GM18951 (cell line): ENCODE measurements around the gene IL18BP.

Experiments
- POLR2A ChIP-seq: IDR thresholded peaks from 4 replicates; pipeline ENCODE4 v1.6.1; 2011; ENCODE audit warnings: mild to moderate bottlenecking; ENCODE audit not compliant: insufficient read length, insufficient read depth; ENCODE audit errors: extremely low read depth
- in situ Hi-C: fragments of 300-500 bp; cut with MboI; formaldehyde crosslinking; loops from one replicate; pipeline ENCODE4 v1.12.0; 2022; ENCODE audit warnings: low sequenced_read_pairs, mixed read lengths, inconsistent platforms; ENCODE audit not compliant: unreplicated experiment

The IL18BP gene

GRCh38 chr11:72002841-72003775 lies 4.4 kb downstream of the IL18BP start:
- peak; percentile 11 for TF ChIP-seq POLR2A
- in situ Hi-C loops = no loop called here

- no peak for TF ChIP-seq POLR2A
- in situ Hi-C loops = no loop called here
Observed at GRCh38 chr11:72003776-72004171, 5.1 kb downstream of the IL18BP start.

- TF ChIP-seq POLR2A = no peak
- in situ Hi-C loops = no loop called here
Observed at GRCh38 chr11:72004515-72005346, 6.0 kb downstream of the IL18BP start.

GRCh38 chr11:72005347-72006260 lies 6.9 kb downstream of the IL18BP start:
- in situ Hi-C loops = no loop called here
- peak; percentile 30 for TF ChIP-seq POLR2A

GRCh38 chr11:72006309-72007088 lies 7.8 kb downstream of the IL18BP start:
- in situ Hi-C loops = no loop called here
- no peak for TF ChIP-seq POLR2A

GRCh38 chr11:72007089-72007476 lies 8.4 kb downstream of the IL18BP start:
- TF ChIP-seq POLR2A = peak; percentile 9
- in situ Hi-C loops = no loop called here

GRCh38 chr11:72007587-72007986 lies 8.9 kb downstream of the IL18BP start:
- no peak for TF ChIP-seq POLR2A
- in situ Hi-C loops = no loop called here

- in situ Hi-C loops = no loop called here
- TF ChIP-seq POLR2A = peak; percentile 17
Observed at GRCh38 chr11:72008728-72009127, 10.0 kb downstream of the IL18BP start.

- in situ Hi-C loops = no loop called here
Observed at GRCh38 chr11:72009156-72009555, 10.4 kb downstream of the IL18BP start.

GRCh38 chr11:72010529-72011233 lies 12.0 kb downstream of the IL18BP start:
- TF ChIP-seq POLR2A = no peak
- in situ Hi-C loops = no loop called here

More at GRCh38 chr11:72009156-72009555, 10.4 kb downstream of the IL18BP start:
- TF ChIP-seq POLR2A = peak; percentile 5

- in situ Hi-C loops = no loop called here
- no peak for TF ChIP-seq POLR2A
Observed at GRCh38 chr11:72012091-72012630, 13.5 kb downstream of the IL18BP start.
